HG03045 (cell line): ENCODE measurements around the gene MGRN1.

Source experiments
- ATAC-seq: cut with Tn5 transposase; IDR thresholded peaks from one replicate; pipeline ENCODE4 v1.9.1; 2021; ENCODE audit warnings: mild to moderate bottlenecking, moderate library complexity; ENCODE audit not compliant: unreplicated experiment

Gene MGRN1

GRCh38 chr16:4673387-4674046, 48.9 kb downstream of the MGRN1 start:
- no peak for ATAC-seq

- no peak for ATAC-seq
Observed at GRCh38 chr16:4674926-4675530, 50.4 kb downstream of the MGRN1 start.

GRCh38 chr16:4675864-4676786, 51.5 kb downstream of the MGRN1 start:
- no peak for ATAC-seq

DNA sequence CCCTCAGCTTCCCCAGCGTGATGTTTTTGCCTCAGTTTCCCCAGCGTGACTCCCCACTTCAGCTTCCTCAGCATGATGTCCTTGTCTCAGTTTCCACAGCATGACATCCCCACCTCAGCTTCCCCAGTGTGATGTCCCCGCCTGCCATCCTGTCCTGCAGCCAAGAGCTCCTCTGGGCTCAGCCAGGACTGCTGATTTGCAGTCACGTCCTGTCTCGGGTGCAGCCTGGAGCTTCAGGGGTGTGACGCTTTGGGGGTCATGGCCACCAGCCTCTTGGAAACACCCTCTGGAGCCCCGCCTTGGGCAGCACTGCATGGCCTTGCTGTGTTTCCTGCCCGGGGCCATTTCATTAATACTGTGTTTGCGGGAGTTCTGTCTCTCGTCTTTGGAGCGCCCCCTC, 52.2 kb downstream of the MGRN1 start:
- ATAC-seq: no peak

DNA sequence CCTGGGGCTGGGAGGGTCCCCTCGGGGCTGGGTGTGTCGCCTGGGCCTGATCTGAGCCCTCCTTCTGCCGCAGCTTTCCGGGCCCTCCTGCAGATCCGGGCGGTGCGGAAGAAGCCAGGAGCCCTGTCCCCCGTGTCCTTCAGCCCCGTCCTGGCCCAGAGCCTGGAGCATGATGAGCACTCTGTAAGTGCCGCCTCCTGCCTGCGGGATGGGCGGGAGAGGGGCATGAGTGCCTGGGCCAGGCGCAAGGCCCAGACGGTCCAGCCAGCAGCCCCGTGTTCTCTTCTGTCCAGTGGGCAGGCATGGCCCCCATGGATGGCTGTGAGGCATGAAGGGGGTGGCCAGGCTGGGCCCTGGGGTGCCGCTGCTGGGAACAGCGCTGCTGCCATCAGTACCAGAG, 52.8 kb downstream of the MGRN1 start:
- no peak for ATAC-seq

DNA sequence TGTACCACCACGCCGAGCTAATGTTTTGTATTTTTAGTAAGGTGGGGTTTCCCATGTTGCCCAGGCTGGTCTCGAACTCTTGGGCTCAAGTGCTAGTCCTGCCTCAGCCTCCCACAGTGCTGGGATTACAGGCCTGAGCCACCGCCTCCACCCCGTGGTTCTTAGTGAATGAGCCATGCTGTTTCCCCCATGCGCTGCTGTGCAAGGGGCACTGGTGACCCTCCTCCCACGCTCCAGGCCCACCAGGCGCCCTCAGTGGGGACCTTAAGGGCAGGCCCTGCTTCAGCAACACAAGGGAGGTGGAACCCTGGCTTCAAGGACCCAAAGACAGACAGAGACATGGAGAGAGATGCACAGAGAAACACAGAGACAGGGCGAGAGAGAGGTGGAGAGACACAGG, 53.4 kb downstream of the MGRN1 start:
- no peak for ATAC-seq

- no peak for ATAC-seq
Observed at GRCh38 chr16:4678596-4678995, 54.0 kb downstream of the MGRN1 start.

DNA sequence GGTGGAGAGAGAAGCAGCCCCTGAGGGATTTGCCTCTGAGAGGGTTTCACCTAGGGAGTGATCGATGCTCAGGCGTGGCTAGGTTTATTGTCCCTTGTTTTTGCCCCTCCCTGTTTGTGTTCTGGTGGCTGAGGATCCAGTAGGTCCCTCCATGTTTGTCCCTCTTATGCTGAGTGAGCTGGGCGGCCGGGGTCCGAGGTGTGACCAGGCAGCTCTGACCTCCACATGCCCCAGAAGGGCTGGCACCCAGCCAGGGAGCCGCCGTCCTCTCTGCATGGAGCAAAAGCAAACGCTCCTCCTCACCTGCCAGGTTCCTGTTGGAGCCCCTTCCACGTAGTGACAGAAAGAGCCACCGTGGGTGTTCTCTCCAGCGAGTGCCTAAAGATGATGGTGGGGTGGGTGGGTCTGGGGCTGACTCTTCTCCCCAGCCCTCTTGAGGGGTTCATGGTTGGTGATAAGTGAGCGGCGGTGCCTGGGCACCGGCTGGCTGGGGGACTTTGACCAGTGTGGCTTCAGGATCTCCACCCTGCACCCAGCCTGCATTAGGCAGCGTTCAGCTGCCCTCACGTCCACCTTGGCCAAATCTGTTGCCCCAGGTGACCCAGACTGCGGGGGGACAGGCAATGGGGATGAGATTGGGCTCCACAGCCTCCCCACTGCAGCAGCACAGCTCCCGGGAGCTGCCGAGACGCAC, 54.7 kb downstream of the MGRN1 start:
- no peak for ATAC-seq

- no peak for ATAC-seq
Observed at GRCh38 chr16:4679850-4680636, 55.4 kb downstream of the MGRN1 start.

DNA sequence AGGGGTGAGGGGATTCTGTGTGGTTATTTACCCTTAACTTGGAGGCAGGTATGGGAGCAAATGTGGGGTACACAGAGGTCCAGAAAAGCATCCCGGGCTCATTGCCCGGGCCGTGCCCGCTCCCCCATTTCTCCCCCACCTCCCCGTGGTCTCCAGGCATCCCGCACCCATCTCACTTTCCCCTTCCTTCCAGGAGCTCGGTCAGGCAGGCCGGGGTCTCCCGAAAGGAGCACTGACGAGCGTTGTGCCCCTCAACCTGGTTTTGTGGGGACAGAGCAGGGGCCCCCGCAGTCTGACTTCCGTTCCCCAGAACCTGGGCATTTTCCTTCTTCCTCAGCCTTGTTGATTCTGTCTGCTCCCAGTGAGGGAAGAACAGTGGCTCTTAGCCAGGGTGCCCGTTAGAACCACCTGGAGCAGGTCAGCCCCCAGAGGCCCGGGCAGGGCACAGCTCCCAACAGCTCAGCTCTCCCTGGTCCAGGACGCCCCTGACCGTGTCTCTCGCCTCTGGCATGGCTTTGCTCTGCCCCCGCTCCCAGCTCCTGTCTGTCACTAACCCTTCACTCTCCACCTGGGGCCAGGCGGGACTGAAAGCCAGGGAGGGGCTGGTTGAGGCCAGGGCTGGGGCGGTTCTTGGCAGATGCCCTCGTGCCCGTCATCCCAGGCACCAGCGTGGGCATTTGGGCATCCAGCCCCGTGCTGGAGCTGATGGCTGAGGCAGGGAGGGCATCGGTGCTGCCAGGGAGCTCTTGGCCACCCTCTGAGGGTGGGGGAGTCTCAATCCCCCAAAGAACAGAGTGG, 56.2 kb downstream of the MGRN1 start:
- no peak for ATAC-seq

DNA sequence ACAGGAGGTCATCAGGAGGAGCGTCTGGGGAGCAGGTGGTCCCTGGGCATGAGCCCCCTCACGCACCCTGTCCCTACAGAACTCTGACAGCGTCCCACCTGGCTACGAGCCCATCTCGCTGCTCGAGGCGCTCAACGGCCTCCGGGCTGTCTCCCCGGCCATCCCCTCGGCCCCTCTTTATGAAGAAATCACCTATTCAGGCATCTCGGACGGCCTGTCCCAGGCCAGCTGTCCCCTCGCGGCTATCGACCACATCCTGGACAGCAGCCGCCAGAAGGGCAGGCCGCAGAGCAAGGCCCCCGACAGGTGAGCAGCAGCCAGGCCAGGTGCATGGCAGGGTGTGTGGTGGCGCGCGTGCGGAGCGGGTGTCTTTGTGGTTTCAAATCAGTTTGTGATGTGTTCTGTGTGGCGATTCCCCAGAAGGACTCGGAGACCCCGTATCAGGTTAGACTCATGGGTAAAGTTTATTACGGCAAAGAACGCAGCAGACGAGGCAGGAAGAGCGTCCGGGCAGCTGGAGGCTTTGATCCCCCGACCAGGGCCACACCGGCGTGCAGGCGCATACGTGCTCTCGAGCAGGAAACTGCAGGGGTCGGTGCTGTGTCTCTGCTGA, 57.0 kb downstream of the MGRN1 start:
- ATAC-seq: no peak

GRCh38 chr16:4682084-4682591, 57.5 kb downstream of the MGRN1 start:
- ATAC-seq: no peak

- ATAC-seq: no peak
Observed at GRCh38 chr16:4682616-4683254, 58.1 kb downstream of the MGRN1 start.

DNA sequence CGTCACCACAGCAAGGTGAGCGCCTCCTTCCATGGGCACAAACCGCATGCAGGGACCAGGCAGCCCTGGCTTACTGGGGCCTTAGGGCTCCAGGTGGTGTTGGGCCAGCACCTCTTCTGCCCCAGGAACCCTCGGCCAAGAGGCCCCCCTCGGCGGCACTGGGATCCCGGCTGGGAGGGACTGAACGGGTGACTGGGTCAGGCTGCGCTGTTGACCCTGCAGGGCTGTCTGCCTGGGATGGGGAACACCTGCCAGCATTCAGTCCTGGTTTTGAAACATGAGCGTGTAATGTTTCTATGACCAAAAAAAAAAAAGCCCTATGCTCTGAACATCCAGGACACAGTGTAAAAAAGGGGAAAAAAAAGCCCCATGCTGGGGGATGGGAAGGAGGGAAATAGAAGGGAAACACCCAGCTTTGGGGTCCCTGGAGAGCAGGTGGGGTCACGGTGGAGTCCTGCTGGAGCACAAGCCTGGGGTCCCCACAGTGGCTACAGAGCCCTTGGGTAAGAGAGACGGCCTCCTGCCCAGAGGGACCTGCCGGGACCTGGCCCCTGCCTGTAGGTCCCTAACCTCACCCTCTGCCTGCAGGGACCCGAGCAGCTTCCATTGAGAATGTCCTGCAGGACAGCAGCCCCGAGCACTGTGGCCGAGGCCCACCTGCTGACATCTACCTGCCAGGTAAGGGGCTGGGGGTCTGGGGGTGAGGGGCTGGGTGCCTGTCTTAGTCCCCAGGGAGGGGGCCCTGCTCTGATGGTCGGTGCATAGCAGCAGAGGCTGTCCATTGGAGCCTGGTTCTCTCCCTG, 58.8 kb downstream of the MGRN1 start:
- ATAC-seq: no peak

DNA sequence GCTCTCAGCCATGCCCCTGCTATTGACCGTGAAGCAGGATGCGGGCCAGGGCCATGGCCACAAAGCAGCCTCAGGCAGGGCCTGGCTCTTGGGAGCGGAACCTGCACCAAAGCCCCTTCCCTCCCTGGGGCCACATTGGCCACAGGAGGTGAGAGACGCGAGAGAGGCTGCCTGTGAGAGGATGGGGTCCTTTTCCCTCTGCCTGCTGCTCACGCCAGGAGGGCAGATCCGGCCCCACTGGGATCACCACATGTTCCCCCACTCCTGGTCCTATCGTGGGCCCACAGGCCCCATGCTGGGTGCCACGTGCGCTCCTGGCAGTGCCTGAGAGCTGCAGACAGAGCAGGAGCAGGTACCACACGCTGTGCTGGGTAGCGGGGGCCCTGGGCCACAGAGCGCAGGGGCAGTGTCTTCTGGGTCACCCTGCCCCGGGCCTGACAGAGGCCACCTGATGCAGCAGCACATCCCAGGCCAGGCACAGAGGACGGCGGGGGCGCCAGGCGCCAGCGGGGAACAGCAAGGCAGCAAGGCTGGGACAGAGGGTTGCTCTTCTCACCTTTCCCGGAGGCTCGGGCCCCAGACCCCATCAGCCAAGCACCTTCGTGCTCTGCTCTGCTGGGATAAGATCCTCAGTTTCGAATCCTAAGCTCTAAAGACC, 59.6 kb downstream of the MGRN1 start:
- ATAC-seq: no peak

DNA sequence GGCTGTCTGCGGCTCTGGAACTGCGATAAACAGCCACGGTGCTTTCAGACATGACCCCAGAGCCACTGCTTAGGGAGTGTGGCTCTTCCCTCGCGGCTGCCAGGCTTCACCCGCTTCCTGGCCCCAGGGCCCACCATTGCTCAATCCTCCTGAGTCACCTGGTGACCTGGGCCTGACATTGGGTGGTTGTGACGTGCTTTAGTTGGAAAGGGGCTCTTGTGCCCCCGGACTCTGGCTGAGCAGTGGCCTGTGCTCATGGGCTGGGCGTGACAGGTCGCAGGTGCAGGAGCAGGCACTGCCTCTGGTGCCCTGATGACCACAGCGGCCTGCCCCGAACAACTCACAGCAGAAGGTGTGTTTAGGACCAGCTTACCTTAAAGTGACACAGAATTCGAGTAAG, 60.1 kb downstream of the MGRN1 start:
- no peak for ATAC-seq

DNA sequence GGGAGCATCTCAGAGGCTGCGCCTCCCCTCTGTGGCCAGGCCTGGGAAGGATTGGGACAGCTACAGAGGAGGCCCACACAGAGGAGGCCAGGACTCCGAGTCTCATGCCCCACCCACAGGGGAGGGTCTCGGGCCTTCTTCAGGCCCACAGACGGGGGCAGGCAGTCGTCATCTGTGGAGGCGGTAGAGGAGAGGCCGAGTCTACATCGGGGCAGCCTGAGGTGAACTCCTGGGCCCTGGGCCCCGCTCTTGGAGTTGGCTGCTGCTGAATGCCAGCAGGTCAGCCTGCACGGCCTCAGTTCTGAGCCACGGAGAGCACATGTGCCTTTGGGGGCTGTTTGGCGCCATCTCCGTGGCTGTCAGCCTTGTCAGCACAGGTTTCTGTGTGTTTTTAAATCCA, 60.7 kb downstream of the MGRN1 start:
- ATAC-seq: no peak
